ENCODE results near the gene LYRM9. TPM values are rescaled to one million over a fixed set of nuclear protein-coding genes. Genes with fewer than 3 reads are reported as not detected.
A peak's percentile ranks its signal among the peaks of the same experiment; 100 is the strongest.

Gene LYRM9
- total RNA-seq (14.6 and 24.6 TPM in 2 replicates), polyA plus RNA-seq (15.4 and 15.8 TPM in 2 replicates)

- TF ChIP-seq CTCF (IDR thresholded peaks at IDR 0.05; ENCODE audit: low read depth, low read length), result peak; percentile 76
- peaks cover 10% of the 10 kb centered on the region for H3K4me1 ChIP-seq (ENCODE audit: low read depth)
- H3K27ac ChIP-seq, result peak within 1 kb of the TSS; percentile 61
- peak within 1 kb of the TSS; percentile 38 for H3K4me3 ChIP-seq
- no peaks in the 10 kb centered on the region for H3K36me3 ChIP-seq
- no peaks in the 10 kb centered on the region for H3K27me3 ChIP-seq
- H3K9me3 ChIP-seq (ENCODE audit: low read depth), result no peaks in the 10 kb centered on the region
- DNase-seq (ENCODE audit: low read depth in 1 of 2, low spot score in 1 of 2), result peak; percentile 93
Measured at GRCh38 chr17:27892866-27893769, at the start of gene LYRM9. LYRM9 (minus strand) TSS chr17:27893365; CDS start chr17:27882694, 10,671 bp downstream.

GRCh38 chr17:27940503-27941428 lies 47.6 kb upstream of the LYRM9 start:
- DNase-seq (ENCODE audit: low read depth in 1 of 2, low spot score in 1 of 2), result no peak
- Histone ChIP-seq H3K27me3 (no peaks in the 10 kb centered on the region), H3K4me1 (ENCODE audit: low read depth) (peaks cover 14% of the 10 kb centered on the region), H3K4me3 (no peak overlapping the region), H3K36me3 (no peaks in the 10 kb centered on the region), H3K9me3 (ENCODE audit: low read depth) (no peaks in the 10 kb centered on the region), H3K27ac (no peak overlapping the region)
- no peak for TF ChIP-seq CTCF (IDR thresholded peaks at IDR 0.05; ENCODE audit: low read depth, low read length)

GRCh38 chr17:27939474-27940465 lies 46.6 kb upstream of the LYRM9 start:
- no peak for TF ChIP-seq CTCF (IDR thresholded peaks at IDR 0.05; ENCODE audit: low read depth, low read length)
- no peaks in the 10 kb centered on the region for H3K9me3 ChIP-seq (ENCODE audit: low read depth)
- no peak overlapping the region for H3K4me3 ChIP-seq
- H3K4me1 ChIP-seq (ENCODE audit: low read depth), result peaks cover 14% of the 10 kb centered on the region
- H3K36me3 ChIP-seq, result no peaks in the 10 kb centered on the region
- no peaks in the 10 kb centered on the region for H3K27me3 ChIP-seq
- DNase-seq (ENCODE audit: low read depth in 1 of 2, low spot score in 1 of 2), result no peak
- H3K27ac ChIP-seq, result no peak overlapping the region

GRCh38 chr17:27938864-27939263 lies 45.7 kb upstream of the LYRM9 start:
- Histone ChIP-seq H3K27me3 (no peaks in the 10 kb centered on the region), H3K36me3 (no peaks in the 10 kb centered on the region), H3K9me3 (ENCODE audit: low read depth) (no peaks in the 10 kb centered on the region), H3K4me3 (no peak overlapping the region), H3K4me1 (ENCODE audit: low read depth) (peaks cover 14% of the 10 kb centered on the region), H3K27ac (no peak overlapping the region)
- TF ChIP-seq CTCF (IDR thresholded peaks at IDR 0.05; ENCODE audit: low read depth, low read length), result no peak
- DNase-seq (ENCODE audit: low read depth in 1 of 2, low spot score in 1 of 2), result no peak
